HepG2 (cell line): ENCODE data around the gene DCST2. TPM values are rescaled to one million over a fixed set of nuclear protein-coding genes. Genes with fewer than 3 reads are reported as not detected.

Source experiments
- ATAC-seq: fragments of 200-7000 bp; cut with Tn5 transposase; 3 replicates; pipeline ENCODE4 v1.9.1; 2020; ENCODE audit warnings: mild to moderate bottlenecking, moderate library complexity
- BruUV-seq: library from RNA; stranded (reverse); fragments of 400-500 nt; replicated peaks from 2 replicates; lab custom pipeline; 2021; lab: Mats Ljungman, UMichigan
- CTCF ChIA-PET: fragments of 300-600 bp; formaldehyde crosslinking; extraction: SDS; loops from one replicate; lab custom pipeline; 2021; ENCODE audit warnings: low total read pairs, inconsistent platforms, low intra/inter-chr PET ratio; lab: Yijun Ruan, JAX
- POLR2A ChIA-PET: fragments of 350-600 bp; sonication (Branson Sonifier 250); formaldehyde crosslinking; loops from one replicate; lab custom pipeline; 2020; ENCODE audit warnings: antibody characterized with exemption, inconsistent platforms; lab: Yijun Ruan, JAX
- DNase-seq: peaks from one replicate; pipeline ENCODE4 v3.0.0-alpha.2; 2015; ENCODE audit warnings: low spot score
- FAIRE-seq: peaks from 3 replicates; lab custom pipeline; 2011; peaks lifted over from hg19 to GRCh38; lab: Jason Lieb, UNC
- H2AFZ ChIP-seq: one replicate; pipeline ENCODE4 v1.6.1; 2011; ENCODE audit warnings: low read length, inconsistent platforms
- H3K27ac ChIP-seq: fragments of 300-600 bp; 3 replicates; pipeline ENCODE4 v1.8.0; 2011; ENCODE audit warnings: mixed run types, mild to moderate bottlenecking, mixed read lengths, low read length, inconsistent platforms; ENCODE audit not compliant: insufficient read depth; ENCODE audit errors: extremely low read length
- H3K27me3 ChIP-seq, 2 experiments: fragments of 200-600 bp in 1 of 2; 2 replicates in 1 of 2; 3 replicates in 1 of 2; pipeline versions ENCODE4 v1.6.0 to v1.8.0; 2011; ENCODE audit warnings: low read length in 2 of 2, mild to moderate bottlenecking in 2 of 2, moderate library complexity in 2 of 2, inconsistent platforms in 1 of 2; ENCODE audit not compliant: insufficient read depth in 2 of 2, control insufficient read depth in 1 of 2
- H3K36me3 ChIP-seq, 2 experiments: fragments of 200-600 bp in 1 of 2; replicated peaks in 1 of 2; 2 replicates in 1 of 2; 3 replicates in 1 of 2; pipeline versions ENCODE4 v1.5.1 to v1.8.0; 2011; ENCODE audit warnings: low read length in 2 of 2, inconsistent platforms in 1 of 2; ENCODE audit not compliant: insufficient read depth in 2 of 2, control insufficient read depth in 1 of 2
- H3K4me1 ChIP-seq: 2 replicates; pipeline ENCODE4 v1.5.1; 2012; ENCODE audit warnings: low read length, inconsistent platforms; ENCODE audit not compliant: insufficient read depth
- H3K4me2 ChIP-seq: 2 replicates; pipeline ENCODE4 v1.6.0; 2011; ENCODE audit warnings: low read depth, low read length, inconsistent platforms
- H3K4me3 ChIP-seq, 3 experiments: fragments of 200-600 bp in 1 of 3; sonication (generic), shearing (Covaris generic) in 1 of 3; replicated peaks in 1 of 3; 2 replicates each; pipeline ENCODE4 v1.5.1; 2011 to 2016; ENCODE audit warnings: low read length in 3 of 3, inconsistent platforms in 2 of 3, low read depth in 2 of 3, mild to moderate bottlenecking in 2 of 3, control low read depth in 1 of 3, mixed read lengths in 1 of 3; ENCODE audit not compliant: insufficient read depth in 1 of 3
- H3K79me2 ChIP-seq: one replicate; pipeline ENCODE4 v1.6.1; 2011; ENCODE audit warnings: low read length, inconsistent platforms; ENCODE audit not compliant: insufficient read depth
- H3K9ac ChIP-seq: 2 replicates; pipeline ENCODE4 v1.6.0; 2011; ENCODE audit warnings: mild to moderate bottlenecking, low read depth, low read length, inconsistent platforms; ENCODE audit not compliant: insufficient read depth
- H3K9me3 ChIP-seq: 2 replicates; pipeline ENCODE4 v1.5.1; 2012; ENCODE audit warnings: mild to moderate bottlenecking, low read length
- H4K20me1 ChIP-seq: 2 replicates; pipeline ENCODE4 v1.6.0; 2011; ENCODE audit warnings: inconsistent platforms, mild to moderate bottlenecking, low read length, moderate library complexity; ENCODE audit not compliant: insufficient read depth
- ARNTL ChIP-seq: sonication (generic); formaldehyde crosslinking; IDR thresholded peaks from 2 replicates; pipeline ENCODE4 v1.4.0; 2020; ENCODE audit warnings: mild to moderate bottlenecking, missing genetic modification reagents
- ELF4 ChIP-seq: sonication (generic); formaldehyde crosslinking; IDR thresholded peaks from 2 replicates; pipeline ENCODE4 v1.5.0; 2020; ENCODE audit warnings: missing genetic modification reagents, mild to moderate bottlenecking, moderate library complexity, borderline replicate concordance
- FOXO1 ChIP-seq: sonication (generic); formaldehyde crosslinking; IDR thresholded peaks from 2 replicates; pipeline ENCODE4 v1.4.0; 2020; ENCODE audit warnings: missing genetic modification reagents
- HOXA5 ChIP-seq: sonication (generic); formaldehyde crosslinking; IDR thresholded peaks from 2 replicates; pipeline ENCODE4 v1.4.0; 2020; ENCODE audit warnings: missing genetic modification reagents
- IRF1 ChIP-seq: sonication (generic); formaldehyde crosslinking; IDR thresholded peaks from 2 replicates; pipeline ENCODE4 v1.4.0; 2020; ENCODE audit warnings: low read depth, mild to moderate bottlenecking, missing genetic modification reagents
- MAFG ChIP-seq: sonication (generic); formaldehyde crosslinking; IDR thresholded peaks from 2 replicates; pipeline ENCODE4 v1.5.1; 2020; ENCODE audit warnings: mild to moderate bottlenecking, missing genetic modification reagents
- PAWR ChIP-seq: sonication (generic); formaldehyde crosslinking; IDR thresholded peaks from 2 replicates; pipeline ENCODE4 v1.4.0; 2020; ENCODE audit warnings: missing genetic modification reagents, mild to moderate bottlenecking, borderline replicate concordance
- PITX1 ChIP-seq: sonication (generic); formaldehyde crosslinking; IDR thresholded peaks from 2 replicates; pipeline ENCODE4 v1.5.1; 2020; ENCODE audit warnings: mild to moderate bottlenecking, missing genetic modification reagents
- SIN3B ChIP-seq: fragments of 150-350 bp; IDR thresholded peaks from 2 replicates; pipeline ENCODE4 v1.6.1; 2014; ENCODE audit warnings: low read length
- SRSF4 ChIP-seq: fragments of 200-400 bp; formaldehyde crosslinking; IDR thresholded peaks from one replicate; pipeline ENCODE4 v1.6.1; 2018; ENCODE audit warnings: mild to moderate bottlenecking, low read depth, low read length, moderate library complexity; ENCODE audit not compliant: poor library complexity, severe bottlenecking
- TBL1XR1 ChIP-seq: fragments of 150-350 bp; IDR thresholded peaks from 2 replicates; pipeline ENCODE4 v1.6.1; 2014; ENCODE audit warnings: borderline replicate concordance, low read length; ENCODE audit not compliant: partially characterized antibody
- ZNF281 ChIP-seq: sonication (generic); formaldehyde crosslinking; IDR thresholded peaks from 2 replicates; pipeline ENCODE4 v1.4.0; 2020; ENCODE audit warnings: missing genetic modification reagents, borderline replicate concordance
- ZNF30 ChIP-seq: sonication (generic); formaldehyde crosslinking; IDR thresholded peaks from 2 replicates; pipeline ENCODE4 v1.5.0; 2020; ENCODE audit warnings: mild to moderate bottlenecking, missing genetic modification reagents
- ZNF549 ChIP-seq: sonication (generic); formaldehyde crosslinking; IDR thresholded peaks from 2 replicates; pipeline ENCODE4 v1.5.0; 2020; ENCODE audit warnings: missing genetic modification reagents
- WGBS: methylation state at CpG from one replicate; pipeline ENCODE4 v1.1.6; 2017; ENCODE audit warnings: low lambda C conversion rate; 5-methylcytosine and 5-hydroxymethylcytosine counted together
- in situ Hi-C: cut with HindIII; loops from 2 replicates; pipeline ENCODE4 v1.10.0; 2017; ENCODE audit warnings: low pct_unique_long_range_greater_than_20kb; ENCODE audit not compliant: extremely low pct_ligation_motif_present
- intact Hi-C: fragments of 100-400 bp; cut with micrococcal nuclease; formaldehyde crosslinking; loops from one replicate; pipeline ENCODE4 v1.10.0; 2022; ENCODE audit not compliant: unreplicated experiment
- polyA plus RNA-seq, 8 experiments: library from polyadenylated mRNA; depleted of rRNA in 3 of 8; stranded (reverse) in 7 of 8; unstranded in 1 of 8; fragments of >200 nt; fragmentation: Illumina TruSeq in 4 of 8; extraction: Trizol in 4 of 8; gene quantifications; 2 replicates each; pipeline versions ENCODE4 v1.2.1 to v1.2.3, GENCODE V29; 2011 to 2016; ENCODE audit warnings: low read depth in 4 of 8, missing spikeins in 1 of 8, mixed read lengths in 1 of 8; ENCODE audit not compliant: insufficient read depth in 1 of 8
- total RNA-seq, 5 experiments: library from RNA; depleted of rRNA; stranded (reverse); fragments of >200 nt; fragmentation: Illumina TruSeq; extraction: Trizol; gene quantifications; 2 replicates each; pipeline ENCODE4 v1.2.3, GENCODE V29; 2016; ENCODE audit warnings: low read depth in 1 of 5
- TF ChIP-seq, protein P1 (sequence below): sonication (generic); formaldehyde crosslinking; IDR thresholded peaks from 2 replicates; pipeline ENCODE4 v1.4.0; 2020; ENCODE audit warnings: missing genetic modification reagents, borderline replicate concordance

DCST2 gene
- total and polyA plus RNA-seq, 2 of the 13 experiments (the other 11 are each of a cell fraction or from before 2014, with no cell fraction given): 0.74 TPM; not detected in 1

DNA sequence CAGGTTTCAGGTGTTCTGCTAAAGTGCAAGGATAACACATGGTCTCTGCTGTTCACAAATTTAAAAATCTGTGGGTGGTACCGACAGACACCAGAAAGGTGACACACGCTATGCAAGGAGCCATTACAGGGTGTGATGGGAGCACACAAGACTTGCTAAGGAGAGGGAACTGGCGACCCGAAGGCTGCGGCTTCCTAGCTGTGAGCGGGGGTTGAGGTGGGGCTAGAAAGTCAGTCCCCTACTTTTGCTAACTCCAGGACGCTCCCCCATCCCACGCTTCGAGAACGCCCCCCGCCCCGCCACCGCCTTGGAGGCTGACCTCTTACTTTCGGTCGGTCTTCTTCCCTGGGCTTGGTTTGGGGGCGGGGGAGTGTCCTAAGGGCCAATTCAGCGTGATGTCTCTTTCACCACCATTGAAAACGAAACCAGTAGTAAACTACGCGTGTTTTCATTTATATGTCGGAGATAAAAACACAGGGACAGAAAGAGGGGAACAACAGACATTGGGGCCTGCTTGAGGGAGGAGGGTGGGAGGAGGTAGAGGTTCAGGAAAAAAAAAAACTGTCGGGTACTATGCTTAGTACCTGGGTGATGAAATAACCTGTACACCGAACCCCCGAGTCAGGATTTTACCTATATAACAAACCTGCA lies 58.0 kb downstream of the DCST2 start (continued):
- no peak for TF ChIP-seq ARNTL (CRISPR knock-in tag)

- Histone ChIP-seq H3K27ac (peak overlapping the region; percentile 100), H3K36me3 (peaks cover 2 to 18% of the 10 kb centered on the region in 2 experiments), H3K9ac (peak overlapping the region; percentile 98), H3K4me1 (peaks cover 55% of the 10 kb centered on the region), H3K4me2 (peak overlapping the region; percentile 93), H3K27me3 (no peaks in the 10 kb centered on the region; a peak in 1 of 5 replicates), H4K20me1 (no peaks in the 10 kb centered on the region), H3K79me2 (peaks cover 63% of the 10 kb centered on the region), H3K9me3 (no peaks in the 10 kb centered on the region), H2AFZ (no peak overlapping the region), H3K4me3 (peak overlapping the region; percentile 67 to 84 (median 72))
- DNase-seq (peak; percentile 95), ATAC-seq (peak; percentile 23), FAIRE-seq (no peak)
- ChIA-PET CTCF (interaction anchor here (1.1 kb wide), 1 partner anchor 43 kb away, joined by 3 read pairs; no protein-coding TSS in a partner anchor), POLR2A (interaction anchor here (0.7 to 6.6 kb wide), 12 partner anchors 9 to 151 kb away, joined by 3 to 148 read pairs (median 4); partner anchors contain the start of genes ADAM15, FLAD1, LENEP and PBXIP1)
- in situ Hi-C loops: no loop called here
- intact Hi-C loops: loop anchor here (2.0 kb wide), 1 partner anchor 88 kb away; the partner anchor contains the start of gene EFNA4
- BruUV-seq: no TSS peak
- WGBS: under 1% methylated on average over 30 of the region's 30 CpGs
- TF ChIP-seq HOXA5 (CRISPR knock-in tag): no peak; the same call in 1 of the 2 replicates
- peak; percentile 44 for TF ChIP-seq PITX1
- no peak for TF ChIP-seq PAWR (CRISPR knock-in tag)
- no peak for TF ChIP-seq ELF4 (CRISPR knock-in tag)
- no peak for TF ChIP-seq ZNF549 (CRISPR knock-in tag)
- TF ChIP-seq SIN3B: no peak
- TF ChIP-seq IRF1 (CRISPR knock-in tag): no peak
- TF ChIP-seq ZNF281 (CRISPR knock-in tag): no peak
- TF ChIP-seq SRSF4: no peak
- no peak for TF ChIP-seq TBL1XR1
- no peak for TF ChIP-seq ZNF30 (CRISPR knock-in tag)
- TF ChIP-seq, protein P1, sequence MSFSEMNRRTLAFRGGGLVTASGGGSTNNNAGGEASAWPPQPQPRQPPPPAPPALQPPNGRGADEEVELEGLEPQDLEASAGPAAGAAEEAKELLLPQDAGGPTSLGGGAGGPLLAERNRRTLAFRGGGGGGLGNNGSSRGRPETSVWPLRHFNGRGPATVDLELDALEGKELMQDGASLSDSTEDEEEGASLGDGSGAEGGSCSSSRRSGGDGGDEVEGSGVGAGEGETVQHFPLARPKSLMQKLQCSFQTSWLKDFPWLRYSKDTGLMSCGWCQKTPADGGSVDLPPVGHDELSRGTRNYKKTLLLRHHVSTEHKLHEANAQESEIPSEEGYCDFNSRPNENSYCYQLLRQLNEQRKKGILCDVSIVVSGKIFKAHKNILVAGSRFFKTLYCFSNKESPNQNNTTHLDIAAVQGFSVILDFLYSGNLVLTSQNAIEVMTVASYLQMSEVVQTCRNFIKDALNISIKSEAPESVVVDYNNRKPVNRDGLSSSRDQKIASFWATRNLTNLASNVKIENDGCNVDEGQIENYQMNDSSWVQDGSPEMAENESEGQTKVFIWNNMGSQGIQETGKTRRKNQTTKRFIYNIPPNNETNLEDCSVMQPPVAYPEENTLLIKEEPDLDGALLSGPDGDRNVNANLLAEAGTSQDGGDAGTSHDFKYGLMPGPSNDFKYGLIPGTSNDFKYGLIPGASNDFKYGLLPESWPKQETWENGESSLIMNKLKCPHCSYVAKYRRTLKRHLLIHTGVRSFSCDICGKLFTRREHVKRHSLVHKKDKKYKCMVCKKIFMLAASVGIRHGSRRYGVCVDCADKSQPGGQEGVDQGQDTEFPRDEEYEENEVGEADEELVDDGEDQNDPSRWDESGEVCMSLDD (CRISPR knock-in tag): no peak
- TF ChIP-seq FOXO1 (CRISPR knock-in tag): no peak
- no peak for TF ChIP-seq MAFG (CRISPR knock-in tag)
These were observed 58.7 kb downstream of the DCST2 start for GRCh38 chr1:154974808-154975408.
